Measurements from ENCODE around the gene L1CAM.

The L1CAM gene

DNA sequence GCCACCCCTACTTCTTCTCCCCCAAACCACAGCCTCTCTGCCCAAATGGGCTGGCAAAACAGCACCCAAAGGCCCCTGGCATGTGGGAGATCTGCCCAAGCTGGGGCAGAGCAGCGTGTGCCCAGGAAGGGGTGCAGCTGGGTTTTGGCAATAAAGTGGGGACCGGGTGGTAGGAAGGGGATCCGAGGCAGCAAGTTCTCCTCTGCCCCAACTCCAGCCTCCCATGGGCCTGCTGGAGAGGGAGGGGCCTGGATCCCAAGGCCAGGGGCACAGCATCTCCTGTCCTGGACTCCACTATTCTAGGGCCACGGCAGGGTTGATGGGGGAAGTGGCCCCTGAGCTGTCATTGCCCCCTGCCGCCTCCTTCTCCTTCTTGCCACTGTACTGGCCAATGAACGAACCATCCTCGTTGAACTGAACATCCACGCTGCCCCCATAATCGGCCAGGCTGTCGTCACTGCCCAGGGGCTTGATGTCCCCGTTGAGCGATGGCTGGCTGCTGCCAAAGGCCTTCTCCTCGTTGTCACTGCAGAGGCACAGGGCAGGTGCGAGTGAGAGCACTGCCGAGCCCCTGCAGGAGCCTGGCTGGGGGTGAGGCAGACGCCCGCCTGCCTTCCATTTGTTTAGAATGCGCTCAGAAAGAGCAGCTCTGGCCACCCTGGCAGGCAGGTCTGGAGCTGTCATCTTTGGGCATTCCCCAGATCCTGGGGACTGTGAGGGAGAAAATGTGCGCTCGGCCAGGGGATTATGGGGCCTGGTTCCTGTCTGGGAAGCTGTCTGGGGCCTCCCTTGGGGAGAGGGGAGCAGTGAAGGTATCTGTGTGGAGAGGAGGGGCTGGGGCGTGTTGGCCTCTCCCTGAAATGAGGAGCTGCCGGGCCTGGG, 23.4 kb downstream of the L1CAM start:
- DNase-seq, result no peak

DNA sequence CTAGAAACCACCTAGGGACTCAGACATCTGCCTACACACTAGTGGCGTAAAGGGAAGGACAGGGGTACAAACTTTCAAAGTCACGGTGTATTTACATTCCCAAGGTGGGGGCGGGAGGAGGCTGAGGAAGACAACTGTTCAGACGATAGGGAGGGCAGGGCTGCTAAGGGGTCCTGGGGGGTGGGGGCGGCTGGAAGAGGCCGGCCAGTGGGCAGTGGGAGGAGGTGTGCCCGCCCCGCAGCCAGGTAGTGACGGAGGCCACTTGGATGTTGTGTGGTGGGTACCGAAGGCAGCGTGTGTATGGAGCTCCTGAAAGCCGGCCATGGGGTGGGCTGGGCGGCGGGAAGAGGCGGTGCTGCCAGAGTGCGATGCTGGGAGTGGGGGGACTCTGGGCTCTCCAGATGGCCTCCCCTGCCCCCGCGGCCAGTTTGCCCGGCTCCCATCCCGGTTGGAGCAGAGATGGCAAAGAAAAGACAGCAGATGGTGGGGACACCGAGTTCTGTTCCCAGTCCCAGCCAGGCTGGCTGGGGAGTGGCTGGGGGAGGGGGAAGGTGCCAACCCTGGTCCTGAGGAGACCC, 24.2 kb downstream of the L1CAM start:
- DNase-seq, result no peak

DNA sequence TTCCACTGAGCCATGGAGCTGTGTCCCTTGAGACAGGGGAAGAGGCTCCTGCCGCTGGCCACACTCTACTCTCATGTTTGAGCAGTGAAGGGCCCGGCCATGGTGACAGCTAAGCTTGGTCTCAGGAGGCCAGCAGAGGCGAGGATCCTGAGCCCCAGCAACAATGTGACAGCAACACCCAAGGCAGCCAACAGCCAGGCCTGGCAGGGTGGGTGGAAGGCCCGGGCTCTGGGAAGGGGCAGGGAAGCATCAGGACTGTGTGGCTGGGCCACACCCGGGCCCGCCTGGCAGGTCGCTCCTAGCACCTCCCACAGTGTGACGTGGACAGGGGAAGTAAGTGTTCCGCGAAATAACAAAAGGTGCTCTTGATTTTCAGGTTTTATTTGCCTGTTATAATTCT, 24.8 kb downstream of the L1CAM start:
- DNase-seq, result no peak

DNA sequence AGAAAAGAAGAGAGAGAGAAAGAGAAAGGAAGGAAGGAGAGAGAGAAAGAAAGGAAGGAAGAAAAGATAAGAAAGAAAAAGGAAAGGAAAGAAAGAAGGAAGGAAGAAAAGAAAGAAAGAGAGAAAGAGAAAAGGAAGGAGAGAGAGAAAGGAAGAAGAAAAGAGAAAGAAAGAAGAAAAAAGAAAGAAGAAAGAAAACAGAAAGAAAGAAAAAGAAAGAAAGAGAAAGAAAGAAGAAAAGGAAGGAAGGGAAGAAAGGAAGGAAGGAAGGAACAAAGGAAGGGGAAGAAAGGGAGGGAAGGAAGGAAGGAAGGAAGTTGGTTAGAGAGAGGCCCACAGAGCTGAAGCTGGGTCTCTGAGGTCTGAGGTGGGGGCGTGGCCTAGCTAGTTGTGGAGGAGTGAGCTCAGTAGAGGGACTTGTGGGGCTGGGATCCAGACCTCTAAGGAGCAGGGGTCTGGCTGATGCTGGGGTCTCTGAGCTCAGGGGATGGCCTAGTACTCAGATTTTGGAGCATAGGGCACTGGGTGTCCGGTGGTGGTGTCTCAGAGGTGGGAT, 28.5 kb downstream of the L1CAM start:
- DNase-seq, result no peak

DNA sequence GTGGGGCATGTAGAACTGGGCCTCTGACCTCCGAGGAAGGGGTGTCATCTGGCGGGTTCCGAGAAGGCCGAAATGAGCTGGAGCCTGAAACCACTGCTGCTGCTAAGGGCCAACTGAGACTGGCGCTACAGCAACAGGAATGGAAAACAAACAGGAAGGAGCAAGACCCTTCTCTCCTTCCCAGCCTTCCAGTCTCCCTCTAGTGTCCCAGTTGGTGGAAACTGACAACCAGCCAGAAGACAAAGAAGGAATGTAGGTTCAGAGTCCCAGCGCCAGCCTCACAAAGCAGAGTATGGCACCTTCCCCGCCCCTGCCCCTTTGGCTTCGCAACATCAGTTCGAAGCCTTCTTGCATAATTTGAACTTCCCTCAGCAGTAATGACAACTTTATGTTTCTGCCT, 31.3 kb downstream of the L1CAM start:
- DNase-seq, result no peak

DNA sequence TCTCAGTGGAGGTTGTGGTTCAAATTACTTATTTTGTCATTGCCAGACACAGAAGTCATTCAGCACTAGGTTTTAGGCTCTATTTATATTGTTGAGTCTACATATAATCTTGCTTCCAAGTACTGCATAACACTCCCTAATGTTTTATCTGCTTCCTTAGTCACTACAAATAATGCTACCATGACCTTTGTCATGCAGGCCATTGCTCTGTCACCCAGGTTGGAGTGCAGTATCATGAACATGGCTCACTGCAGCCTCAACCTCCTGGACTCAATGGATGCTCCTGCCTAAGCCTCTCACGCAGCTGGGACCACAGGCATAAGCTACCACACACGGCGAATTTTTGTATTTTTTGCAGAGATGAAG, 32.1 kb downstream of the L1CAM start:
- DNase-seq, result no peak

DNA sequence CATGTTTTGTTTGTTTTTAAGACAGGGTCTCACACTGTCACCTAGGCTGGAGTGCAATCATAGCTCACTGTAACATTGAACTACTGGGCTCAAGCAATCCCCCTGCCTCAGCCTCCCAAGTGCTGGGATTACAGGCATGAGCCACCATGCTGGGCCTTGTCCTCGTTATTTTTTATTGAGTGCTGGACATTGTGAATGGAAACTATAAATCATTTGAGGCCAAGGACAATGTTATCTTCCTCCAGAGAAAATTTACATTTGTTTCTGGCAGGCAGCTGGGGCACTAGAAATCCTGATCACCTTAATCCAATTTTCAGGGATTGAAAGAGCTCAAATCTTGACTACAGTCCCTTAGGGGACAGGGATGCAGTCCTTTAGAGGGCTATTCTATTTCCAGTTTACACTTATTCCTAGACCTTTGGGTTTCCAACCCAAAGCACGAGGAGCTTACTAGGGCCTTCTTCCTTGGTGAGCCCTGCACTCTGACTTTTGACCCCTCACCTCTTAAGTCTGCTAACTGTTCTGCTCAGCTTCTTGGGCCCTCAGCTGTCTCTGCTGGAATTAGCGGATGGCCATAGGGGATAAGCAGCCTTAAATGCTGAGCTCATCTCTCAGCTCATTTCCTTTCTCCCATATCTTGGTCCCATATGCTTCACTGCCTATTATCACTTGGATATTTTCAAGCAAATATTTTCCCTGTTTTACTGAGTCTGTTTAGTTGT, 32.6 kb downstream of the L1CAM start:
- no peak for DNase-seq

DNA sequence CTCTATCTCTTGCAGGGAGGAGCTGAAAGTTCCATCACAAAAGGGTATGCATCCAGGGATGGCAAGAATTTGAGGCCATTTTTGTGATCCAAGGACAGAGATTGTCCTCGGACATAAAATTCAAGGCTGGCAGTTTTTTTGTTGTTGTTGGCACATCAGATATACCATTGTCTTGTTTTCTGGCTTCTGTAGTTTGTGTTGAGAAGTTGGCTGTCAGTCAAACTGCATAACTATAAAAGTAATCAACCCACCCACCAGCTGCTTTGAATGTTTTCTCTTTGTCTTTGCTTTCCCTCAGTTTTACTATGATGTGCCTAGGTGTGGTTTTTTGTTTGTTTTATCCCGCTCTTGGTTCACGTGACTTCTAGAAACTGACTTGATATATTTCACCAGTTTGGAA, 34.0 kb downstream of the L1CAM start:
- DNase-seq, result no peak

DNA sequence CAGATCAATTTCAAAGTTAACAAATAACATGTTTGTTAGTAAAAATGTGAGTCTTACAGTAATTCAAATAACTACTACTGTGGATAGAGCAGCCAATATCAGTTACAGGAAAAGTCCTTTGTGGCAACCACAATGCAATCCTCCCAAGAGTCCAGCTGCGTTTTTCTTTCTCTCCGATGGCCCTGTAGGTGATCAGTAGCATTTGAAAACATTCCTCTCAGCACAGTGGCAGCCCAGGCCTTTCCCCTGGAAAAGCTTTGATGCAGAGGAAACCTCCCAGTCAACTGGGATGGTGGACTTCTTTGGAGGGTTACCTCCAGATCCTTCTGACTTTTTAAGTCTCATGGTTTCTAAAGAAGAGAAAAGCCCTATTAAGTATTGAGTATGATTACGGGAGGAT, 37.6 kb downstream of the L1CAM start:
- DNase-seq, result no peak

DNA sequence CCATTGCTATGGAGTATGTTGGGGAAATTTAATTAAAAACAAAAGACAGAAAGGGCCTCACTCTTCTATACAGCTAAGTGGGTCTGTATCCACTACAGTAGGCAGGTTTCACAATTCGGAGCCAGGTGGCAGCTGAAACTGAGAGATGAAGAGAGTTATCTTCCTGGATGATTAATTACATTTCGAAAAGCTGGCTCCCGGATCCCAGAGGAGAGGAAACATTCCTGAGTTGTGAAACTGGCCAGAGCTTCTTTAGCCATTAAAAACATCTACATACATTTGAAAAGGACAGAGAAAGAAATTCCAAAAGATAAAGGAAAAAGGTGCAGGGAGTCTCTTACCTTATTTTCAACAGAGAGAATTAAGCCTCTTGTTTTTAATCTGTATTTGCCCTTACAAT, 40.1 kb downstream of the L1CAM start:
- DNase-seq, result no peak

DNA sequence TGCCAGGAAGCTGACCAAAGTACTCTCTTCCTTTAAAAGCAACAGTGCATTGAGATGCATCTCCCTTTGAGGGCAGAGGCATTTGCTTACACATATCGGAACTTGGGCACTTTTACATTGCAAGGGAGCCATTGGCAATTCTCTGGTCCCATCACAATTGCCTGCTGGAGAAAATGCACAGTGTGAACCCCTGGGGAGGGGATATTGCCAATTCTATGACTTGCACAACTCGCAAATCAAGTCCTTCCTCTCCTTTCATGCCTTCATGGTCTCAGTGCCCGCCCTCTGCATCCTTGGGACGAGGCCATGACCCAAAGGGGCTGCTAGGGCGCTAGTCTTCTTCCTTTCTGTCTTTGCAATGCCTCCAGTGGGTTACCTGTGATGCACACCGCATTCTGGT, 40.8 kb downstream of the L1CAM start:
- no peak for DNase-seq

DNA sequence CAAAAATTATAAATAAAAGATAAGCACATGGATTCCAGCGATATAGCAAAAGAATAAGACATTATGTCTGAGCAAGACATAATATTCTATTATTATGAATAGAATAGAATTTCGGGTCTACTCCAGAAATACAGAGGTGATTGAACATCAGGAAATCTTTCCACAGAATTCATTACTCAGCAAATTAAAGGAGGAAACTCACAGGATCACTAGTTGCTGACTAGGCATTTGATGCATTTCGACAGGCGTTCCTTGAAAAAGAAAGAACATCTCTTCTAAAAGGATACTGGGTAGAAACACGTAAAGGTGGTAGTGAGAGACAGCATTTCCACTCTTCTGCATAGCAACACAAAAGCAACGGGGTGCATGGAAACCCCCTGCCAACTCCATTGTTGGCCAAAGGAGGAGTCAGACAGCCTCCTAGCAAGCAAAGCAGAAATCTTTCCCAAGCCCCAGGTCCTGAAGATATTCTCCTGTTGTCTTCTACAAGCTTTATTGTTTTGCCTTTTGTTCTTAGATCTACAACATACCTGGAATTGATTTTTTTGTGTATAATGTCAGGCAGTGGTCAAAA, 41.4 kb downstream of the L1CAM start:
- no peak for DNase-seq

DNA sequence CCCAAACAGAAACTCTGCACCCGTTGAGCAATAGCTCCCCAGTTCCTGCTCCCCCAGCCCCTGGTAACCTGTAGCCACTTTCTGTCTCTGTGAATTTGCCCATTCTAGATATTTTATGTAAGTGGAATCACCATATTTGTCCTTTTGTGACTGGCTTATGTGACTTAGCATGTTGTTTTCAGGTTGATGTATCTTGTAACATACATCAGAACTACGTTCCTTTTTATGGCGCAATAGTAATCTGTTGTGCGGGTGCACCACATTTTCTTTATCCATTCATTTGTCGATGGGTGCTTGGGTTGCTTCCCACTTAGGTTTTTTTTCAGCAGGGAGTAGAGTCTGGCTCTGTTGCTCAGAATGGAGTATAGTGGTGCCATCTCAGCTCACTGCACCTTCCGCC, 49.1 kb downstream of the L1CAM start:
- DNase-seq, result peak; percentile 3

DNA sequence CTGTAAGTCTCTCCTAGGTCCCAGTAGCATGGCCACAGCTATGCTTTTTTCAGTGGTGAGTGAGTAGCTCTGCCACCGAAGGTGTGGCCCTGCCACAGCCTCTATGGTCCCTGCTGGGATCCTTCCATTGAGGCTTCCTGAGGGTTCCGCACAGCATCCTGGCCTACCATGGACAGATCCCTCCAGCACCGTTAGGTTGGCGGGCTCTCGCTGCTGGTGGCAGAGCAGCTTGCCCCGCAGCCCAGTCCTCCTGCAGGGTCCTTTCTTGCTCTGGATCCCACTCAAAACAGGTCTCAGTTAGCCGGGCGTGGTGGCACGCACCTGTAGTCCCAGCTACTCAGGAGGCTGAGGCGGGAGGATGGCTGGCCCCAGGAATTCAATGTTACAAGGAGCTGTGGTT, 53.2 kb downstream of the L1CAM start:
- DNase-seq, result no peak

DNA sequence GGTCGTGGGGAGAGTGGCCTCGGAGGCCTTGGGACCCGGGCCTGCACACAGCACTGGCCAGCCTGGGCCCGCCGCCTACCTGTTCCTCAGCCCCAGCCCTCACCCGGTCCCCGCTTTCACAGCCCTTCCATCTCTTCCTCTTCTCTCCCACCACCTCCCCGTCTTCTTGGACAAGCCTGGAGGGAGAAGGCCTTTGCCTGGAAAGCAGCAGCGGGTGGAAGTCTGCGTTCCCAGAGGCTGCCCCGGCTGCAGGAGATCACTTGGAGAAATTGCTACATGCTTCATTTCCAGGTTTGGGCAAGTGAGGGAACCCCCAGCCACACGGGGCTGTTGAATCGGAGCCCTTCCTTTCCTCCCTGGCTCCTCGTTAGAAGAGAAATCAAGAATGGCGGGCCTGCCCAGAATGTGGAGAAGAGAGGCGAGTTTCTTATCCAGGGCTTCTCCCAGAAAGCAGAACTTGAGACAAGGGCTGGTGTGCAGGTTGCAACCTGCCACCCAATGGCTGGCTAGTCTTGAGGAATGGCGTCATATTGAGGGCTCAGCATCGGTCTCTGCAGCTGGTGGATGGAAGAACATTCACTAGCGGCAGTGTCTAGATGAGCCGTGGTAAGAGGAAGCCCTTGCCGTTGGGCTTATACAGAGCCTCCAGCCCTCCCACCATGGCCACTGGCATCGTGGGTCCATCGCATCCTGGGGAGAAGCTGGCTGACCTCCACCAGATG, 54.4 kb downstream of the L1CAM start:
- DNase-seq, result peak; percentile 63

DNA sequence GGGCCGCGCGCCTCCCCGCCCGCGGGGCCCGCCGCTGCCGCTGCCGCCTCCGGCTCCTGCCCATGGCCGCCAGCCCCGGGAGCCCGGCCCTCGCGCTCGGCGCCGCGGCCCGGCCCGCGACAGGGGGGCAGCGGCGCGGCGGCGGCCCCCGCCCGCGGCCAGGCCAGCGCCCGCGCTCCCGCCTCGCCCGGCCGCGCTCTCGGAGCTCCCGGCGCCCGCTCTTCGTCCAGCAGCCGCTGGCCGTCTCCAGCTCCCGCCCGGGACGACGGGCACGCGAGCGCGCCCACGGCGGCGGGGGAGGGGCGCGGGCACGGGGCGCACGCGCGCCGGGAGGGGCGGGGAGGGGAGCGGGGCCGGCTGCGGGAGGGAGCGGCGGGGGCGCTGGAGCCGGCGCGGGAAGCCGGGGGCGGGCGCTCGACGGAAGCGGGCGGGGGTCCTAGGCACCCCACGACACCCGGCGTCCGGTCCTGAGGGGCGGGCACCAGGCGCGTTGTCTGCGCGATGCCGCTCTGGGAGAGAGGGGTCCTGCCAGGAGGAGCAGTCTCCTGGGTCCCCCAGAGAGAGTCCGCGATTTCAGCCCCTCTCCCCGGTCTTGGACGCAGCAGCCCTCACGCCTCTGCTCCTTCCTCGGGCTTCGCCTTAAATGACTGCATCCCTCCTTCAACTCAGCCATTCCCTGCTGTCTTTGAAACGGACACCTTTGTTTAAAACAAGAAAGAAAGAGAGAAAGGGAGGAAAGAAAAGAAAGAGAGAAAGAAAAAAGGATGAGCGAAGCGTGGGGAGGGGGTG, 55.1 kb downstream of the L1CAM start:
- DNase-seq, result no peak

DNA sequence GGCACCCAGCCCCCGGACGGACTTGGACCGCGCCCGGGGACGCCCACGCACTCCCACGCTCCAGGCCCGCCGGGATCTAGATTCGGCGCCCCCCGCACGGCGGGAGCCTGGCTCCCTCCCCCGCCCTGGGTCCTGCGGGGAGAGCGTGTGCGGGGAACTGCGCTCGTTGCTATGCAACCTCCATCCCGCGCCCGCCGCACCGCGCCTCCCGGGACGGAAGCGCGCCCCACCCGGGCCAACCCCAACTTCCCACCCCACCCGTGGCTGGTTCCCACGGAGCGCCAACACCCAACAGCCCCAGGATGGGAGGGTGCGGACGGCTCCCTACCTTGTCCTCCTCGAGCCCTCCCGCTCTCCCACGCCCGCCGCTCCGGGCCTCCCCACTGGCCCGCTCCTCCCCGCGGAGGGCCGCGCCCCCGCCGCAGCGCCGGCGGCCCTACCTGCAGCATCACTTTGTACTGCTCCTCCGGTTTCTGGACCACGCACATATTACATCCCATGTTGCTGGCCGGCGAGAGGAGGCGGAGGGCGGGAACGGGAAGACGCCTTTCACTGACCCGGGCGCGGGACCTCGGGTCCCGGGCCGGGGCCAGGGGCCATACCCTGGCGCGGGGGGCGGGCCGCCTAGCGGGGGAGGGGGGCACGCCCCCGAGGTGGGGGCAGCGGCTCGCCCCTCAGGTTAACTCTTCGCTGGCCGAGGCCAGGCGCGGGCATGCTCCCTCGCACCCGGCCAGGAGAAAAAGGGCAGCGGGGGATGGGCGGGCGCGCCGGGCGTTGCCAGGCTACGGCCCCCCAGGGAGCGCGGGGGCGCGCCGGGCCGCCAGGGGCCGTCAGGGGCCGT, 56.0 kb downstream of the L1CAM start, which contains the start of gene PDZD4:
Gene PDZD4, minus strand, starts transcription at position 746 of the 841 bp plus-strand sequence. Its CDS starts 246 bp downstream, at position 500.
- no peak for DNase-seq

DNA sequence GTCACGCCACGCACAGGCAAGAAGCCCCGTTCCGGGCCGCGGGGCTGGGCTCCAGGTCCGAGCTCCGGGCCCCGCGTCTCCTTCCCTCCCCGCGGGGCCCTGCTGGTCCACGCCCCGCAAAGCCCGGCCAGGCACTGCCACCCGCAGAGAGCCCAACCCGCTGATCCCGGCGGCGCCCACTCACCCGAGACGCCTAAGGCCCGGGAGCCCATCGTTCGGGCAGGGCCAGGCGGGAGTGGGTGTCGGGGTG, 56.5 kb downstream of the L1CAM start:
- no peak for DNase-seq

DNA sequence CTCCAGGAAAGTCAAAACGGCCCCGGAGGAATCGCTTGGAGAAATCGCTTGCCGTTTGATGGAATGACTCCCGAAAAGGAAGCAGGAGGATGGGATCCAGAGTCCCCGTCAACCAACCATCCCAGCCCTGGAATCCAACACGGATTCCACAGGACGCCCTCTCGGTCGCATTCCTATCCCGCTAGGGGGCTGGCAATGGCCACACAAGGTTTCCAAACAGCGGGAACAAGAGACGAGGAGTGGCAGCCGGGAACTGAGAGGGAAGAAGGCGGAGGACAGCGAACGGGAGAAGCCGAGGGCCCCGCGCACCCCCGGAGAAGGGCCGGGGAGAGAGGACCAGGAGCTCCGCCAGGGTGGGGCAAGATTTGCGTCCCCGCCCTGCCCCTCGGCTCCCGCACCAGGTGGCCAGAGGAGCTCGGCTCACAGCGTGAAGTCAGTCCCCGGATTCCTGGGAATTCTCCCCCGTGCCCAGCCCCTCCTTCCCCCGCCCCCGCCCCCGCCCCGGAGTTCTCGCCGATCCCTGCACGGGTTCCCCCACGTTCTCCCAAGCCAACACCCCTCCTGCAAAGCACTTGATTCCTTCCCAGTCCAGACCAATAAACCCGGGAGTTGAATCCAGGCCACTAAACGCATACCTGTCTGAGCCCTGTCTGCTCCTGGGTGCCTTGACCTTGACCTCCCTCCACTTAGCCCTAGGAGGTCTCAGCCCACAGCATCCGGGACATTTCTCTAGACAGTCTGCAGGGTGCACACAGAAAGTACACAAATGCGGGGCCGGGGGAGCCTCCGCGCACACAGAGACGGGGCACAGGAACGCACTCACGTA, 57.0 kb downstream of the L1CAM start:
- DNase-seq, result no peak

DNA sequence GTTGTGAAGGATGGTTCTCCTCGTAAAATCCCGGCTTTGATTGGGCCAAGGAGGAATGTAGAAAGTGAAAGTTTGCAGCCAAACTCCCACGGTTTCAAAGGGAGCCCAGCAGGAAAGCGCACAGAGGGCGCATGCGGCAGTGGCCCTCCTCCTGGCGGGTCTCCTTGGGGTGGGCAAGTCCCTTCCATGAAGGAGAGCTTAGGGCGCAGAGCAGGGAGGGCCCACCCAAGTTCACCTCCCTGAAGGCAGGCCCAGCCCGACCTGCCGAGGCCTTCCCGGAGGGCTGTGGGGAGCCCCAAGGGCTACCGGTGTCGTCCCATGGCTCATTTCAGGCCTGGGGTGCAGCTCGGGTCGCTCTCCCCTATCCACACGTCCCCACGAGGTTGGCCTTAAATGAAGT, 57.7 kb downstream of the L1CAM start:
- DNase-seq, result no peak
